Bone marrow (tissue), 2 donors: ENCODE results near the gene MLC1.
"Not testable (repeated sequence)": the region's sequence is repeated elsewhere in the genome, so short reads cannot be mapped to it uniquely, and the experiment has no call there.

Experiments used
- DNase-seq, 2 donors: peaks; one replicate each; lab custom pipeline; 2025; lab: John Stamatoyannopoulos, UW

The MLC1 gene

GRCh38 chr22:50102946-50103345, 17.7 kb upstream of the MLC1 start:
- no peak for DNase-seq

- no peak for DNase-seq
Observed at GRCh38 chr22:50101870-50102565, 16.8 kb upstream of the MLC1 start.

GRCh38 chr22:50098052-50098451, 12.8 kb upstream of the MLC1 start:
- DNase-seq, result no peak

- DNase-seq, result no peak
Observed at GRCh38 chr22:50092342-50092741, 7.1 kb upstream of the MLC1 start.

GRCh38 chr22:50091092-50091768, 6.0 kb upstream of the MLC1 start:
- no peak for DNase-seq

GRCh38 chr22:50090412-50090714, 5.1 kb upstream of the MLC1 start:
- no peak for DNase-seq

- DNase-seq, result no peak
Observed at GRCh38 chr22:50089682-50090411, 4.6 kb upstream of the MLC1 start, which contains the start of gene MOV10L1. TSS of gene MOV10L1 (plus strand) at chr22:50090006. CDS start at chr22:50090089, 83 bp downstream.

GRCh38 chr22:50089231-50089630, 4.0 kb upstream of the MLC1 start:
- DNase-seq, result no peak

- no peak for DNase-seq
Observed at GRCh38 chr22:50088096-50088495, 2.9 kb upstream of the MLC1 start.

- no peak for DNase-seq
Observed at GRCh38 chr22:50087646-50088045, 2.4 kb upstream of the MLC1 start.

- DNase-seq, result not testable (repeated sequence)
Observed at GRCh38 chr22:50086975-50087374, 1.7 kb upstream of the MLC1 start.

- no peak for DNase-seq
Observed at GRCh38 chr22:50086526-50086925, 1.3 kb upstream of the MLC1 start.

GRCh38 chr22:50084614-50085021, 608 bp downstream of the MLC1 start:
- peak in 1 of 2 donors; percentile 14 for DNase-seq

- DNase-seq, result no peak
Observed at GRCh38 chr22:50084080-50084477, 1.1 kb downstream of the MLC1 start.

- DNase-seq, result no peak
Observed at GRCh38 chr22:50083462-50084079, 1.7 kb downstream of the MLC1 start.

GRCh38 chr22:50082961-50083461, 2.2 kb downstream of the MLC1 start:
- DNase-seq, result no peak

GRCh38 chr22:50082197-50082715, 3.0 kb downstream of the MLC1 start:
- DNase-seq, result no peak

- DNase-seq, result no peak
Observed at GRCh38 chr22:50081426-50082196, 3.6 kb downstream of the MLC1 start.

- no peak for DNase-seq
Observed at GRCh38 chr22:50080077-50080465, 5.2 kb downstream of the MLC1 start.

- DNase-seq, result no peak
Observed at GRCh38 chr22:50078761-50079160, 6.5 kb downstream of the MLC1 start.

- DNase-seq, result no peak
Observed at GRCh38 chr22:50078246-50078645, 7.0 kb downstream of the MLC1 start.
